Upper lobe of left lung (tissue), 6 donors: Measurements from ENCODE around the gene SNX10. TPM values are rescaled to one million over a fixed set of nuclear protein-coding genes. Genes with fewer than 3 reads are reported as not detected.

ENCODE experiments used
- ATAC-seq, 2 donors: fragments of 200-7000 bp; cut with Tn5 transposase; one replicate each; pipeline ENCODE4 v1.9.1; 2022; ENCODE audit warnings: mild to moderate bottlenecking in 2 of 2, moderate library complexity in 2 of 2; ENCODE audit not compliant: low FRiP score in 2 of 2
- DNase-seq, 2 donors: peaks; one replicate each; pipeline ENCODE4 v3.0.0-alpha.2; 2019 to 2020
- H3K27ac ChIP-seq, 4 donors: fragments of 200-600 bp; sonication (generic); one replicate each; pipeline ENCODE4 v1.5.1; 2016 to 2019
- H3K27me3 ChIP-seq, 4 donors: fragments of 200-600 bp; sonication (generic); one replicate each; pipeline ENCODE4 v1.5.1; 2017 to 2019
- H3K36me3 ChIP-seq, 4 donors: fragments of 200-600 bp; sonication (generic); one replicate each; pipeline ENCODE4 v1.5.1; 2016 to 2019
- H3K4me1 ChIP-seq, 4 donors: fragments of 200-600 bp; sonication (generic); one replicate each; pipeline ENCODE4 v1.5.1; 2018 to 2019
- H3K4me3 ChIP-seq, 4 donors: fragments of 200-600 bp; sonication (generic); one replicate each; pipeline ENCODE4 v1.5.1; 2017 to 2019; ENCODE audit warnings: mild to moderate bottlenecking in 2 of 4, moderate library complexity in 1 of 4
- H3K9me3 ChIP-seq, 4 donors: fragments of 200-600 bp; sonication (generic); one replicate each; pipeline ENCODE4 v1.5.1; 2018 to 2019
- CTCF ChIP-seq, 6 experiments: fragments of 450-650 bp in 4 of 6; fragments of 200-600 bp in 2 of 6; sonication (generic) in 2 of 6; IDR thresholded peaks; one replicate each; pipeline ENCODE4 v1.5.1; 2016 to 2019; ENCODE audit warnings: antibody characterized with exemption in 6 of 6
- EP300 ChIP-seq, 4 donors: sonication (generic); formaldehyde crosslinking; IDR thresholded peaks; one replicate each; pipeline ENCODE4 v1.5.1; 2017; ENCODE audit warnings: antibody characterized with exemption in 4 of 4, control low read depth in 2 of 4
- POLR2A ChIP-seq, 4 donors: fragments of 450-650 bp; IDR thresholded peaks; one replicate each; pipeline ENCODE4 v1.5.1; 2016 to 2017; ENCODE audit warnings: antibody characterized with exemption in 4 of 4, mild to moderate bottlenecking in 2 of 4
- POLR2AphosphoS5 ChIP-seq, 2 donors: sonication (generic); formaldehyde crosslinking; IDR thresholded peaks; one replicate each; pipeline ENCODE4 v1.5.1; 2017; ENCODE audit warnings: antibody characterized with exemption in 2 of 2
- WGBS, 2 donors: methylation state at CpG; one replicate each; pipeline ENCODE4 v1.1.5; 2017 to 2018; 5-methylcytosine and 5-hydroxymethylcytosine counted together
- total RNA-seq, 6 donors: library from RNA; depleted of rRNA in 4 of 6; stranded (reverse); fragments of >200 nt in 4 of 6; gene quantifications; one replicate each; pipeline versions ENCODE4 v1.1.0 to v1.2.1, GENCODE V29; 2016 to 2021
- donor health status: DM: no; HTN: no; CAD: no; lungs with moderate emphysema.
- donor health status: DM: no; HTN: yes; CAD: no; lungs with severe emphysema.

Gene SNX10
- total RNA-seq, 6 donors from 2014 or later, result 24.1 to 78.6 (median 36.4) TPM

- ATAC-seq, result no peak
- H3K27me3 ChIP-seq, result no peaks in the 10 kb centered on the region
- H3K27ac ChIP-seq, result no peak overlapping the region
- 76 to 85% methylated on average over 10 of the region's 10 CpGs for WGBS, 2 donors
- TF ChIP-seq EP300 (IDR thresholded peaks at IDR 0.05) (no peak), POLR2A (IDR thresholded peaks at IDR 0.05) (no peak), POLR2AphosphoS5 (IDR thresholded peaks at IDR 0.05) (no peak), CTCF (IDR thresholded peaks at IDR 0.05) (no peak)
- peaks cover 0 to 4% (median 0%) of the 10 kb centered on the region in 4 donors for H3K4me1 ChIP-seq
- H3K9me3 ChIP-seq, result no peaks in the 10 kb centered on the region
- H3K36me3 ChIP-seq, result no peaks in the 10 kb centered on the region
- H3K4me3 ChIP-seq, result no peak overlapping the region
- no peak for DNase-seq
These were observed 56.7 kb downstream of the SNX10 start for GRCh38 chr7:26348234-26348851.

- H3K27ac ChIP-seq, result no peak overlapping the region
These were observed 57.6 kb downstream of the SNX10 start for GRCh38 chr7:26349005-26349915.

GRCh38 chr7:26351171-26351570, 59.5 kb downstream of the SNX10 start:
- Histone ChIP-seq H3K9me3 (no peaks in the 10 kb centered on the region), H3K27me3 (no peaks in the 10 kb centered on the region), H3K27ac (no peak overlapping the region), H3K36me3 (no peaks in the 10 kb centered on the region), H3K4me3 (no peak overlapping the region), H3K4me1 (peaks cover 0 to 4% (median 0%) of the 10 kb centered on the region in 4 donors)
- 88 to 94% methylated on average over 1 of the region's 1 CpG for WGBS, 2 donors
- DNase-seq, result no peak
- TF ChIP-seq CTCF (IDR thresholded peaks at IDR 0.05), result no peak
- no peak for ATAC-seq

More at GRCh38 chr7:26349005-26349915, 57.6 kb downstream of the SNX10 start:
- Histone ChIP-seq H3K4me1 (peaks cover 0 to 4% (median 0%) of the 10 kb centered on the region in 4 donors), H3K27me3 (no peaks in the 10 kb centered on the region), H3K4me3 (no peak overlapping the region), H3K9me3 (no peaks in the 10 kb centered on the region), H3K36me3 (no peaks in the 10 kb centered on the region)
- WGBS, 2 donors, result 77 to 84% methylated on average over 6 of the region's 6 CpGs
- peak in 1 of 2 donors; percentile 15 for ATAC-seq
- no peak for DNase-seq
- no peak for TF ChIP-seq CTCF (IDR thresholded peaks at IDR 0.05)
- TF ChIP-seq POLR2AphosphoS5 (IDR thresholded peaks at IDR 0.05), result no peak
- no peak for TF ChIP-seq POLR2A (IDR thresholded peaks at IDR 0.05)
- no peak for TF ChIP-seq EP300 (IDR thresholded peaks at IDR 0.05)

- TF ChIP-seq POLR2A (IDR thresholded peaks at IDR 0.05) (no peak), POLR2AphosphoS5 (IDR thresholded peaks at IDR 0.05) (no peak), CTCF (IDR thresholded peaks at IDR 0.05) (no peak), EP300 (IDR thresholded peaks at IDR 0.05) (no peak)
- DNase-seq, result no peak
- no peak for ATAC-seq
- Histone ChIP-seq H3K27me3 (no peaks in the 10 kb centered on the region), H3K4me3 (no peak overlapping the region), H3K9me3 (no peaks in the 10 kb centered on the region), H3K36me3 (no peaks in the 10 kb centered on the region), H3K4me1 (no peaks in the 10 kb centered on the region), H3K27ac (no peak overlapping the region)
- WGBS, 2 donors, result 89 to 90% methylated on average over 3 of the region's 3 CpGs
These were observed 64.6 kb downstream of the SNX10 start for GRCh38 chr7:26356229-26356628.
